Measurements from ENCODE around the gene STXBP6.
"Not testable (repeated sequence)": the region's sequence is repeated elsewhere in the genome, so short reads cannot be mapped to it uniquely, and the experiment has no call there.

STXBP6 gene

GRCh38 chr14:24817212-24818057 is 232.5 kb downstream of the STXBP6 start:
- DNase-seq, result no peak

DNA sequence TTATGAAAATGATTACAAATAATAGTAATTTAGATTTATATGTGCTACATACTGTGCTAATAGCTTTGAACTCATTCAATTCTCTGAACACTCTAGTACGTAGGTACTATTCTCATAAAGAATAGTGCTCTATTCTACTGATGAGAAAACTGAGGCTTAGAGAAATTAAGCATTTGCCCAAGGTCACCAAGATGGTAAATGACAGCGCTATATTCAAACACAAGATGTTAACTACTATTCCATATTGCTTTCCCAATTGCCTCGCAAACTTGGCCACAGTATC is 233.1 kb downstream of the STXBP6 start:
- no peak for DNase-seq

GRCh38 chr14:24816011-24816928 is 233.7 kb downstream of the STXBP6 start:
- no peak for DNase-seq

DNA sequence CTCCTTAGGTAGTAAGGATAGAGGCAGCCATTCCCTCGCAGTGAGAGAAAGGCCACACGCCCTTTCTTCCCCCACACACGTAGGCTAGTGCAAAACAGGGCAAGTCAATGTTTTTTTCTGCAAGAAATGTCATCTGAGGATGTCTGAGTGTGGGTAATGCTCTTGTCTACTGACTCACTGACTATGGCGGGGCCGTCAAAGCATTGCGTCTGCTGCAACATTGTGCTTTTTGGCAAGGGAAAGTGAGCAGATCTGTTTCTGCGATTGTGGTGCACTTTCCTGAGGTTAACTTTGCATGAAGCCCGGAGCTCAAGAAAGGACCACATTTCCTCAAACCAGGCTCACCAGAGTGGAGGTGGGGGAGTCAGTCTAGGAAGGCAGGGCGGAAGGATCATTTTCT is 234.4 kb downstream of the STXBP6 start:
- no peak for DNase-seq

DNA sequence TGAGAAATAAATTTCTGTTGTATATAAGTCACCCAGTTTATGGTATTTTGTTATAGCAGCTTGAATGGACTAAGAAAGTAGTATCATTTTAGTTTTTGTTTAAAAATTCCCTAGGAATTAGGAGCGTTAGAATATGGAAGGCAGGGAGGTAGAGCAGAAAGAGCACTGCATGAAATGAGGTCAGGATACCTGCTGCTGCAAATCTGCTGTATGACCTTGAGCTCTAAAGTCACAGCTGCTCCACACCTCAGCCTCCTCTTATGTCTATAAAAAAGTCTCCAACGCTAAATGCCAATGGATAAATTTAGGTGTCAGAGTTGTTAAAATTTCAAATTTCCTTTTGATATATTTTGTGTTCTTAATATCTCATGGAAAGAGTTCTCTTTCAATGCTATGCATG is 235.0 kb downstream of the STXBP6 start:
- DNase-seq, result no peak

GRCh38 chr14:24814346-24814745 is 235.6 kb downstream of the STXBP6 start:
- DNase-seq, result no peak

GRCh38 chr14:24813819-24814259 is 236.1 kb downstream of the STXBP6 start:
- no peak for DNase-seq

GRCh38 chr14:24813089-24813815 is 236.7 kb downstream of the STXBP6 start:
- DNase-seq, result no peak

DNA sequence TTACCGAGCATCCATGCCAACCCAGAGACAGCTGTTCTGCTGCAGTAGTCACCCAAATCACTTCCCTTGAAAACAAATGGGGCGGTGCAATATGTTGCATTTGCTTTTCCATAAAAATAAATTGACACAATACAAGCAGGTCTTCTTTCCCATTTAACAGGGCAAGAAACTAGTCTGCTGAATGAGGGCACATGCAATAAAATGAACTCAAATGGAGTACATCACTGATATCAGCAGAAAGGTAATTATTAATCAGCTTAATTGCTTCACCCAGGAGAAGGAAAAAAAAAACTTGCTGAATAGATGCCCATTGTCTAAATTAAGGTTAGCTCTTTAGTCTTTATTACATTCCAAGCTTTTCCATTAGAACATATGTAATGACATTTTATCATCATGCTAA is 240.8 kb downstream of the STXBP6 start:
- no peak for DNase-seq

GRCh38 chr14:24808412-24808811 is 241.5 kb downstream of the STXBP6 start:
- DNase-seq, result no peak

DNA sequence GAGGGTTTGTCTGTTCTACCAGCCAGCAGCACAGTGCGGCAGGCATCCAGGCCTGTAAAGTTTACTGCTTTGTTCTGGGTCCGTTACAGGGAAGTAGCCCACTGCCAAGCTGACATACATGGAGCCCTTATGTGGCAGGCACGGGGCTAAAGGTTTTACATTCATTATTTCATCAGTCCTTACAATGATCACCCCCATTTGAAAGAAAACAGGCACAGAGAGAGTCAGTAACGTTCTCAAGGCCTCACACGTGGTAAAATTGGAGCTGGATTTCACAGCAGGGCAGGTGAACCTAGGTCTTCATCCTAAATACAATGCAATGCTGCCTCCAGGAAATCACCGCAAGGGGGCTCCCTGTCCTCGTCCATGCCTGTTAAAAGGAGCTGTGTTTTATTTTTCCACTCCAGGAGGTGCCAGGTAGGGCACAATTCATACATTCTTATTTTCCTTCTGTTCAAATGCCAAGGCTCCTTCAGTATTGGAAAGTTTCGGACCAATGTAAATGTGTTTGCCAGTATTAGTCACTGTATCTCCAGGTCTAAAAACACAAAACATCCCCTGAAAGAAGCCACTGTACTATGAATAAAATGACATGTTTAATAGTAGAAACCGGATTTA is 243.8 kb downstream of the STXBP6 start:
- DNase-seq, result peak; percentile 10 to 67

- DNase-seq, result peak; percentile 35 to 44
Measured at GRCh38 chr14:24804552-24805212, 245.3 kb downstream of the STXBP6 start.

DNA sequence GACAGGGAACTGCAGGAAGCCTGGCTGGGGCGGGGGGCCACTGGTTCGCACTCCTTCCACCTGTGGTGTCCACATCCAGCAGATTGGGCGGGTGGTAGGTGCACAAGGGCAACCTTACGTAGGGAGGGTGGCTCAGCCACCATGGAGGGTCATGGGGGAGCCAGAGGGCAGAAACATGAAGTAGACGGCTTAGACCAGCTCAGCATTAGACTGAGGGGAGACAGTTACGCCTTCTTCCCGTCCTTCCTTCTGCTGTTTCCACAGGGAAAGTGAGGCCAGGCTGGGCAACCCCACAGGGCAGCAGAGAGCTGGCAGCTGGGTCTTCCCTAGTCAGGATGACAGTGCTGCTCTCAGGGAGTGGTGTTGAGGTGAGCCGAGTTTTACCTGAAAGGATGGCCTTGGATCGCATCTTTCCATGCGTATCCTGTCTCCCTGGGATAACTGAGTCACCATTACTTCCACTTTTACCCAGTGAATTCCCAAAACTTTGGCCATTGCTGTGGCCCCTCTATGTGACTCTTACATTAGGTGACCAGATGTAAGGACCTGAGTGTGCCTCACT is 245.9 kb downstream of the STXBP6 start:
- DNase-seq, result no peak

GRCh38 chr14:24803426-24803825 is 246.5 kb downstream of the STXBP6 start:
- not testable (repeated sequence) for DNase-seq

GRCh38 chr14:24802236-24802635 is 247.7 kb downstream of the STXBP6 start:
- no peak for DNase-seq

DNA sequence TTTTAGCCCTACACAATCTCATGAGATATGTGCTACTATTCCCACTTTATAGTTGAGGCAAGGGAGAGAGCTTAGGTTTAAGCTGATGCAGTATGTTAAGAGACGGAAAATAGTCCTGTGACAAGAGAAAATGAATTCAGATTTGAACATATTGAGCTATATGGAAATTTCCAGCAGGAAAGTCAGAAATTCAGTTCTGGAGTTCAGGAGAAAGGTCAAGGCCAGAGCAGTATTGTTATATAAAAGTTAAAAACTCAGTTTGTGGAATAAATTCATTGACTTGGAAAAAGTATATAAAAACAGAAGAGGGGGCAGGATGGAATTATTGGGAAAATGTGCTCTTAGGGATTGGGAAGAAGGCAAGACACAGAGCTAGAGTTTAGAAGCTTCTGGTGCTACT is 248.9 kb downstream of the STXBP6 start:
- no peak for DNase-seq

DNA sequence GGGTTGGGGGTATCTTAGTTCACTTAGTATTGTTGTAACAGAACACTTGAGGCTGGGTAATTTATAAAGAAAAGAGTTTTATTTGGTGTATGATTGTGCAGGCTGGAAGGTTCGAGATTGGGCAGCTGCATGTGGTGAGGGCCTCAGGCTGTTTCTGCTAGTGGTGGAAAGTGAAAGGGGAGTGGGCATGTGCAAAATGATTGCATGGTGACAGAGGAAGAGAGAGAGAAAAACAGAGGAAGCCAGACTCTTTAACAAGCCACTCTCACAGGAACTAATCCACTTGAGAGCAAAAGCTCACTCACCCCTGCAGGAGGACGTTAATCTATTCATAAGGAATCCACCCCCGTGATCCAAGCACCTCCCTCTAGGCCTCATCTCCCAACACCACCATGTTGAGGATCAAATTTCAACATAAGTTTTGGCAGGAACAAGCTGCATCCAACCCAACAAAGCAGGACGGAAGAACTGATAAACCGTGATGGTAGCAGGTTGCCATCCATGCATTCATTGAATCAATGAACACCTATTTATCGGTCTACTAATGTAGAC is 251.0 kb downstream of the STXBP6 start:
- DNase-seq, result no peak

DNA sequence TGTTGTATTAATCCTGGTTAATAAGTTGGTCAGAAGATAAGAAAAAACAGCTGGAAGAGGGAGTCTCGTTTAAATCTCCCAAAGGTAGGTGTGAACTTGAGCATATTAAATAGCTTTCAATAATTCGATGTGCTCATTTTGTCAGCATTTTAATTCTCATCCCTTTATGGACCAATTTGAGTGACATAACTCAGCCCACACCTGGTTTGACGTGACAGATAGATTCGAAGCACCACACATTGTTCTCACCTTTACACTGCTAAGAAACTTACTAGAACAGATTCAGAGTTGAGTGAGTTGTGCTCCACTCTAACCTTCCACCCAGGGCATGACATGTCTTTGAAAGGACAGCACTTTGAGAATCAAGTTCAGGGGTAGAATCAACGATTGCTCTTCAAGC is 254.5 kb downstream of the STXBP6 start:
- DNase-seq, result no peak

DNA sequence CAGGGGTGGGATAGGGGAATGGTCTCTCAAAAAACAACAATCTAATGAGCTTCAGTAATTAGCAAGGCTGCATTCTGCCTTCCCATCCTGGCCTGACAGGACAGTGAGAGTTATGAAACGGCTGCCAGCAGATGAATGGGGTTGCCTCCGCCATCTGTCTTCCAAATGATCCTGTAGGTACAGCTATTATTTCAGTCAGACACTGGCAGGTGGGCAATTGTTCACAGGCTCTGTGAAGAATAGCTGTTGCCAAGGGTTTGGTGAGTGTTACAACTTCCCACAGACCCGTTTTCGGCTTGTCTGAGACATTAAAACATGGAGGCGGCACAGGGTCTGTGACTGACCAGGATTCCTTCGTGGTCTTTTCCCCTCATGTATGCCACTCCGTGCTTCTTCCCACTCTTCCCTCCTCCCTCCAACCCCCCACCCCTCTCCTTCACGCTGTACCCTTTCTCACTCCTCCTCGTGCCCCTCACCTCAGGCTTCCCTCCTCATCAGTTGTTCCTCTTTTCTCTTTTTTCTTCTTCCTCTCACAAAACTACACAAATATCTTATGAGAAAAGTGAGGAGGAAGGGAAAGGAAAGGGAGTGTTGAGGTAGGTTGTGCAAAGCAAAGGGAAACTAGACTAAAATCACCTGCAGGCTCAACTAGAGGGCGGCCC is 255.2 kb downstream of the STXBP6 start:
- no peak for DNase-seq

GRCh38 chr14:24790196-24790595 is 259.8 kb downstream of the STXBP6 start:
- DNase-seq, result no peak

- DNase-seq, result no peak
Measured at GRCh38 chr14:24789378-24789884, 260.5 kb downstream of the STXBP6 start.
